ENCODE data around the gene CMIP.
"Not testable (repeated sequence)": the region's sequence is repeated elsewhere in the genome, so short reads cannot be mapped to it uniquely, and the experiment has no call there.

The CMIP gene

DNA sequence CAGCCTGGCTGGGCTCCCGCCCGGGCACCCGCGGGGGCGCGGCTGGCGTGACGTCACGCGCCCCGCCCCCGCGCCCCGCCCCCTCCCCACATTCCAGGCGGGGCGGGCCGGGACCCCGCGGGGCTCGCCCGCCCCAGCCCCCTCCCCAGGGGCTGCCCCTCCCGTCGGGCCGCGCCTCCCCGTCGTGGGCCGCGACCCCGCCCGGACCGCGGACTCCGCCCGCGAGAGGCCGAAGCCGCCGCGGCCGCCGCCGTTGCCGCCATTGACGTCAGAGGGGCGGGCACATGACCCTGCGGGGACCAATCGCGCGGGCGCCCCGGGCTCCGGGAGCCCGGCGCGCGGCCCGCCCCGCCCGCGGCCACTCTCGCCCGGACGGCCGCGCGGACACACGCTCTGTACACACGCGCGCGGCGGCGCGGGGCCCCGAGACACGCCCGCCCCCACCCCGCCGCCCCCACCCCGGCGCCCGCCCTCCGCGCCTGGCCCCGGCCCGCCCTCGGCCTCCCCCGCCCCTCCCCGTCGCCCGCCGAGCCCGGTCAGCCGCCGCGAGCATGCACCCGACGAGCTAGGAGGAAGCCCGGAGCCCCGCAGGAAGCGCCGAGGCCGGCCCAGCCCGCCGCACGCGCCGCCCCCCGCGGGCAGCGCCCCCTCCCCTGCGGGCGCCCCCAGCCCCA is at the start of gene CMIP:
Gene CMIP, plus strand, starts transcription at position 361 of the 674 bp plus-strand sequence.
- Mint-ChIP-seq H3K27ac (peak within 1 kb of the TSS; percentile 90), H3K9me3 (no peaks in the 10 kb centered on the region), H3K27me3 (peaks cover 38% of the 10 kb centered on the region), H3K4me1 (peaks cover 33% of the 10 kb centered on the region), H3K36me3 (peaks cover 9% of the 10 kb centered on the region), H3K4me3 (peak within 1 kb of the TSS; percentile 85)
- CTCF ChIA-PET = no interaction called here
- DNase-seq = peak; percentile 85

DNA sequence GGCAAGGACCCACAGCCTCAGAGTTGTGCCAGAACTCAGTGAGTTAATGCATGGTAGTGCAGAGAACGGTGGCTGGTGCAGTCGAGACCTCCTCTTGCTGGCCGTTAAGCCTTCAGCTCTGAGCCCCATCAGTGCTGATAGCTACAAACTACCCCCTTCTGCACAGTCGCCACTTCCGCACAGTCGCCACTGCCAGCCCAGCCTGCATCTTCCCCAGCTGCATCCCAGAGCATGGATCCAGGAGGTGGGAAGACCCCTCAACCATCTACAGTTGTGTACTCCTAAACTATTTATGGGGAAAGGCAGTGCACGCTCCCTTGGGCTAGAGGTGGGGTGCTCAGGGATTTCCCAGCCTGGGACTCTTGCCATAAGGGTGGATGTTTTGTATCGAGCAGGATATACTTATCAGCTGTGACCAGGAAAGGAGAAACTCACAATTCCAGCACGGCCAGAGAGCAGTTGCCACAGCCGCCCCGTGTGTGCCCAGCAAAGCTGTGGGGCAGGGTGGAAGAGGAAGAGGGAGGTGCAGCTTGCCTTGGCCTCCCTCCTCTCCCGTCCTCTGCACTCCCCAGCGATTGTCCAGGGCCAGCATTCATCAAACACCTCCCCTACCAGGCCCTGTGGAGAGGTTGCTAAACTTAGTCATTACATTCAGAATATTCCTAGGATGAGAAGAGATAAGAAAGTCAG is 49.5 kb upstream of the CMIP start:
- H3K4me1 Mint-ChIP-seq = no peaks in the 10 kb centered on the region
- no peak overlapping the region for H3K27ac Mint-ChIP-seq
- CTCF ChIA-PET = interaction anchor here (1.1 to 2.0 kb wide), 2 partner anchors 9 to 27 kb away, joined by 3 to 6 read pairs; no protein-coding TSS in a partner anchor
- no peaks in the 10 kb centered on the region for H3K9me3 Mint-ChIP-seq
- no peak overlapping the region for H3K4me3 Mint-ChIP-seq
- DNase-seq = no peak
- no peaks in the 10 kb centered on the region for H3K27me3 Mint-ChIP-seq
- H3K36me3 Mint-ChIP-seq = no peaks in the 10 kb centered on the region

DNA sequence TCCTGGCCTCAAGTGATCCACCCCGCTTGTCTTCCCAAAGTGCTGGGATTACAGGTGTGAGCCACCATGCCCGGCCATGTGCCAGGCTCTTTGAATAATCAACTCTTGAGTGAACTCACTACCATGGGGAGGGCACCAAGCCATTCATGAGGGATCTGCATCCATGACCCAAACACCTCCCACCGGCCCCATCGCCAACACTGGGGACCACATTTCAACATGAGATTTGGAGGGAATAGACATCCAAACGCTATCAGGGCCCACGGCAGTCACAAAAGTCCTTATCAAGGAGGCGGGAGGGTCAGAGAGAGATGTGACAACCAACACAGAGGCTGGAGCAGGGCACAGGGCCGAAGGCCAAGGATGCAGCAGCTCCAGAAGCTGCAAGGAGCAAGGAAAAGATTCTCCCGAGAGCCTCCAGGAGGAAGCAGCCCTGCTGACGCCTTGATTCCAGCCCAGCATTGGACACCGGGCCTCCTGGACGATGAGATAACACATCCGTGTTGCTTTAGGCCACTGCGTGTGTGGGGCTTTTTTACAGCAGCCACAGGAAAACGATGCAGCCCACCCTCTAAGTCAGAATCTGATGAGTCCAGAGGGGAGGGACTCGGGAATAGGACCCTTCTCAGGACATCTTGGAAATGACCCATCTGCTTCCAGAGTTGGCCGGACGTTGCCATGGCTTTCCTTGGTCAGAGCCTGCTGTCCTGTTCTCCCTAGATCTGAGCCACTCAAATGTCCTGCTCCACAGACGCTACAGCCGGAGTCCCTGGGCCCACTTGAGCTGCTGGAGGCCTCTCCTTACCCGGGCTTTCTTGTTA is 47.3 kb upstream of the CMIP start:
- Mint-ChIP-seq H3K4me3 (no peak overlapping the region), H3K4me1 (no peaks in the 10 kb centered on the region), H3K27ac (no peak overlapping the region), H3K36me3 (no peaks in the 10 kb centered on the region), H3K9me3 (no peaks in the 10 kb centered on the region), H3K27me3 (peaks cover 9% of the 10 kb centered on the region)
- no peak for DNase-seq
- CTCF ChIA-PET = no interaction called here

DNA sequence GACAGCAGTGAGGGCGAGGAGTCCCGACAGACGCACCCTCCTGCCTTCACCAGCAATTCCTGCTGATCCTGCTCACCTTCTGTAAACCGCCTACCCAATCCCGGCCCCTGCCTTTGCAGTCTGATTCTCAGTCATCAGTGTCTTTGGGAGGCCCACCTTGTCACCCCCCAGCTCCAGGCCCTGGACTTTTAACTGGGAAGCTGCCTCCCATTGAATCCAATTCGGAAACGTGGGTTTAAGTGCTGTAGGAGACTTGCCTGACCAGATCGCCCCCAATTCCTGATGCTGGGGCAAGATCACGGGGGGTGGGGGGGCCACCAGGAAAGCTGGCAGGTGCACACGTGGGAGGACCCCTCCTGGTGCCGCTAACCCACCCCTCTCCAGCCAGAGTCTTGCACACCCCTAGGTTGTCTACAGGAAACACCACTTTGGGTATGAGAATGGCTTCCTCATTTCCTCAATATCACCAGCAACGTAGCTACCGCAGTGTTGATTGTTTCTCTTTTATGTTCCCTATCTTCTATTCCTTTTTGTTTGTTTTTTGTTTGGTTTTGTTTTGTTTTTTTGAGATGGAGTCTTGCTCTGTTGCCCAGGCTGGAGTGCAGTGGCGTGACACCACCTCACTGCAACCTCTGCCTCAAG is 46.6 kb upstream of the CMIP start:
- Mint-ChIP-seq H3K4me1 (no peaks in the 10 kb centered on the region), H3K4me3 (no peak overlapping the region), H3K9me3 (no peaks in the 10 kb centered on the region), H3K27me3 (peaks cover 9% of the 10 kb centered on the region), H3K36me3 (no peaks in the 10 kb centered on the region), H3K27ac (no peak overlapping the region)
- DNase-seq = no peak
- CTCF ChIA-PET = no interaction called here

DNA sequence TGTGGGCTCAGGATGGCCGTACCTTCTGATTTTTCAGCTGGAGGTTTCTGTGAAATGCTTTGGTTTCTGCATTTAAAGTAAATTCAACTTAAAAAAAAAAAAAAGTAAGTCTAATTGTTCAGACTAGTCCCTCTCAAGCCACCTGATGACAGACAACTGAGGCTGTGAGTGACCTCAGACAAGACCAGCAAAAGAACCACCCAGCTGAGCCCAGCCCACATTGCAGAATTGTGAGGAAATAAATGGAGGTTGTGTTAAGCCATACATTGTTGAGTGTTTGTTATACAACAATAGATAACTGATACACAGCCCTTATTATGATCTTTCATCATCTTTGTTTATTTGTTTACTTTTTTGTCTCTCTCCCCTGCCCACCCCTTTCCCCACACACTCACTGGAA is 44.7 kb upstream of the CMIP start:
- no peak overlapping the region for H3K4me3 Mint-ChIP-seq

DNA sequence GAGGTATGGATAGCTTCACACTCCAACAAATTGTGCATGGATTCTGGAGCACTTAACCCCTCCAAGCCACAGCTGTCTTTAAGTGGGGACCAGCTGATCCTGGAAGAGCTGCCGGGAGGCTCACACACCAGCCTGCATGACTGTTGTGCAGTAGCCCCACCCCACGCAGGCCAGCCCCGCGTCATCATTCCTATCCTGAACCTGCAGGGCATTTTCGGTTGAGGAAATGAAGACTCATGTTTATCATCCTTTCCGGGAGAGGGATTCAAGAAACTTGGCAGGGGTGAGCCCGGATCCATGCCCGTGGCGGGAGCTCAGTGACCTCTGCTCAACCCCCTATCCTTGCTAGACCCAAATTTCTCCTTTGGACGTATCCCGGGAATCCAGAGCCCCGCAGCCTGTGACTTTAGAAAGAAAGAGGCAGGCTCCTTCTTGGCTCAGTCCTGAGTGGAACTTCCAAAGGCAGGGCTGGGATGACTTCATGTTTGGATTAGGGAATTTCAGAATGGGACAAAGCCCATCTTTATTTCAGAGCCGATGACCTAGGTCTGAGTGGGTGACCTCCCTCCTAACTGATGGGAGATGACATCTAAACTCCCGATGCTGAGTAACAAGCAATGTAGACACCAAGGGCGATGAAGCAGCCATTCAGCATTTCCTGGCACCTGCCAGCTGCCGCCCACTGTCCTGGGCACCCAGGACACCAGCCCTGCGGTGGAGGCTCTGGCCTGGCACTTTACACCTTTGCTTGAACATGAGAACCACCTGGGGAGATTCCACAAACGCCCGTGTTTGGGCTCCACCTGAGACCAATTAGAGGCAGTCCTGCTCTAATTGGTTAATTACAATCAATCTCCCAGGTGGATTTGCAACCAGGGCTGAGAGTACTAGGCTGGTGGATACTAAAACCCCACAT is 43.3 kb upstream of the CMIP start:
- CTCF ChIA-PET = interaction anchor here (1.1 to 2.3 kb wide), 3 partner anchors 296 to 337 kb away, joined by 3 to 9 read pairs (median 4); no protein-coding TSS in a partner anchor
- no peak for DNase-seq

More for the DNA sequence above, 44.7 kb upstream of the CMIP start:
- no peaks in the 10 kb centered on the region for H3K36me3 Mint-ChIP-seq
- CTCF ChIA-PET = interaction anchor here (0.6 to 2.3 kb wide), 4 partner anchors 126 to 338 kb away, joined by 3 to 9 read pairs (median 4); no protein-coding TSS in a partner anchor
- no peak for DNase-seq
- no peaks in the 10 kb centered on the region for H3K9me3 Mint-ChIP-seq
- no peak overlapping the region for H3K27ac Mint-ChIP-seq
- H3K27me3 Mint-ChIP-seq = peaks cover 13% of the 10 kb centered on the region
- peaks cover 3% of the 10 kb centered on the region for H3K4me1 Mint-ChIP-seq

DNA sequence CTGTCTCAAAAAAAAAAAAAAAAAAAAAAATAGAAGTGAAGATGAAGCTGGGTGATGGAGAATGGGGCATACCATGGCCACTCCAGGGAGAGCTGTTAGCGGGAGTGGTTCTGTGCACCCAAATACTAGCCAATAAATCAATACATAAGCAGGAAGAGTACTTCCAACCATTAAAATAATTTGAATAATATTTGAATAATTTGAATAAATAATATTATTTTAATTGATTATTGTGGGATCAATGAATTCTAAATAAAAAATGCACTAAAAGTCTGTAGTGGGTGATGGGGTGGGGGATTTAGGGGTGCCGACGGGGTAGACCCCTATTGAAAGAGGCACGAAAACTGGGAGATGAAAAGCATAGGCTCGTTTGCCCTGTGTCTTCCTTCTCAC is 41.4 kb upstream of the CMIP start:
- Mint-ChIP-seq H3K4me3 (no peak overlapping the region), H3K27me3 (peaks cover 21% of the 10 kb centered on the region), H3K4me1 (peaks cover 3% of the 10 kb centered on the region), H3K27ac (no peak overlapping the region), H3K36me3 (no peaks in the 10 kb centered on the region), H3K9me3 (no peaks in the 10 kb centered on the region)
- CTCF ChIA-PET = interaction anchor here (0.7 to 3.7 kb wide), 9 partner anchors 14 to 470 kb away, joined by 3 to 30 read pairs (median 4); no protein-coding TSS in a partner anchor
- no peak for DNase-seq

More for the DNA sequence above, 43.3 kb upstream of the CMIP start:
- H3K4me3 Mint-ChIP-seq = no peak overlapping the region
- H3K36me3 Mint-ChIP-seq = no peaks in the 10 kb centered on the region
- peaks cover 13% of the 10 kb centered on the region for H3K27me3 Mint-ChIP-seq
- no peaks in the 10 kb centered on the region for H3K9me3 Mint-ChIP-seq
- H3K4me1 Mint-ChIP-seq = peaks cover 3% of the 10 kb centered on the region
- no peak overlapping the region for H3K27ac Mint-ChIP-seq

DNA sequence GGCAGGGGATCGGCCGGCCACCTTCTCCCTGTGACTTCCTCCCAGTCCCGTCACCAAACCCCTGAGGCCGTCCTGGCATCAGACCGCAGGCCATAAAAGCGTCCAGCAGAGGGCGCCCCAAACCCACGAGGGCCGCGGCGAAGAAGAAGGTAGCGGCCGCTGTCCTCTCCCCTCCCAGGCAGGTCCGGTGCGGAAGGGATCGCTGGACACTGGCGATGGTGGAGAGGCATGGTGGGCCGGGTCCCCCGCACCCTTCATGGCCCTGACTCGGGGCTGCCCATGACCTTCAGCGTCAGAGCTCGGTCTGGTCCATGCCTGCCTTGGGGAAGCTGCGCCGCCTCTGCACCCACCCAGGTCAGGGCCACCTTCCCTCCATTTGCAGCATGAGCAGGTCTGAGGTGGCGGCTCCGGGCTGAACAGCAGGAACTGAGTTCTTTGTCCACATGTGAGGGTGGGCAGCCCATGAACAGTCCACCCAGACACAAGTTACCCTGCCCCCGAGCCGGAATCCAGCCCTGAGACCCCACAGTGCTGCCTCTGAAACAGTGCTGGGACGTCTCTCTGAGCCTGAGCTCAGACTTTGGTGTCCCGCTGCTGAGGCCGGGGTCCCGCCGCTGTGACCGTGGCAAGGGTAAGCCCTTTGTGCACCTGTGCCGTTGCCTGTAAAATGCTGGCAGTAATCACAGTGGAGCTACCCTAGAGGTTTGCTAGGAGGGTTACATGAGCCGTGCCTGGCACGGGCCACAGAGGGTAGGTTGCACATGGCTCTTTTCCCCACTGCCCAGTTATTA is 40.8 kb upstream of the CMIP start:
- Mint-ChIP-seq H3K36me3 (no peaks in the 10 kb centered on the region), H3K27me3 (peaks cover 27% of the 10 kb centered on the region), H3K9me3 (no peaks in the 10 kb centered on the region), H3K4me3 (no peak overlapping the region), H3K27ac (no peak overlapping the region), H3K4me1 (peaks cover 3% of the 10 kb centered on the region)
- CTCF ChIA-PET = interaction anchor here (0.6 to 3.7 kb wide), 24 partner anchors 9 to 468 kb away, joined by 3 to 30 read pairs (median 4); no protein-coding TSS in a partner anchor
- DNase-seq = peak; percentile 86

DNA sequence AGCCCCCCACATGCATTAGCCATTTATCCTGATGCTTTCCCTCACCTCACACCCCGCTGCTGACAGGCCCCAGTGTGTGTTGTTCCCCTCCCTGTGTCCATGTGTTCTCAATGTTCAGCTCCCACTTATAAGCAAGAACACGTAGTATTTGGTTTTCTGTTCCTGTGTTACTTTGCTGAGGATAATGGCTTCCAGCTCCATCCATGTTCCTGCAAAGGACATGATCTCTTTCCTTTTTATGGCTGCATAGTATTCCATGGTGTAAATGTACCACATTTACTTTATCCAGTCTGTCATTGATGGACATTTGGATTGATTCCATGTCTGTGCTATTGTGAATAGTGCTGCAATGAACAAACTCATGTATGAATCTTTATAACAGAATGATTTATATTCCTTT is 39.6 kb upstream of the CMIP start:
- H3K27me3 Mint-ChIP-seq = peaks cover 34% of the 10 kb centered on the region
- H3K4me3 Mint-ChIP-seq, DNase-seq, H3K27ac Mint-ChIP-seq, H3K36me3 Mint-ChIP-seq, H3K9me3 Mint-ChIP-seq, H3K4me1 Mint-ChIP-seq: not testable (repeated sequence)
- CTCF ChIA-PET = interaction anchor here (1.3 to 3.7 kb wide), 10 partner anchors 11 to 325 kb away, joined by 3 to 30 read pairs (median 6); no protein-coding TSS in a partner anchor

DNA sequence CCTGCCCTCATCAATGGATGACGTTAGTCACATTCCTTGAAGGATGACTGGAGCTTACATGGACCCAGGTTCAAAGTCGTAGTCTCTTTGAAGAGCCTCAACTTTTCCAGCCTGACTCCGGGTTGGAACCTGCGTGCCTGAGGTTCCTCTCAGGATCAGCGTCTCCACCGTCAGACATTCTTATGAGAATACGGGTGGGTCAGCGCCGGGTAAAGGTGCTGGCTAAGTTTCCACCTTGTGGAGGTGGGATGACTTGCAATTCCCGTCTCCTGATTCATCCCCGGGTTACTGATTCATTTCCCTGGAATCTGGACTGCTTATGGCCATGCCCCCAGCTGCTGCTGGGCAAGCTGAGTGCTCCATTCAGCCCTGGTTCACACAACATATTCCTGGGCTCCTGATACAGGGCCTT is 38.9 kb upstream of the CMIP start:
- DNase-seq = no peak
- peaks cover 3% of the 10 kb centered on the region for H3K4me1 Mint-ChIP-seq
- H3K9me3 Mint-ChIP-seq = no peaks in the 10 kb centered on the region
- H3K27ac Mint-ChIP-seq = no peak overlapping the region
- H3K27me3 Mint-ChIP-seq = peaks cover 35% of the 10 kb centered on the region
- no peak overlapping the region for H3K4me3 Mint-ChIP-seq
- no peaks in the 10 kb centered on the region for H3K36me3 Mint-ChIP-seq
- CTCF ChIA-PET = interaction anchor here (1.4 kb wide), 1 partner anchor 292 kb away, joined by 4 read pairs; no protein-coding TSS in a partner anchor

DNA sequence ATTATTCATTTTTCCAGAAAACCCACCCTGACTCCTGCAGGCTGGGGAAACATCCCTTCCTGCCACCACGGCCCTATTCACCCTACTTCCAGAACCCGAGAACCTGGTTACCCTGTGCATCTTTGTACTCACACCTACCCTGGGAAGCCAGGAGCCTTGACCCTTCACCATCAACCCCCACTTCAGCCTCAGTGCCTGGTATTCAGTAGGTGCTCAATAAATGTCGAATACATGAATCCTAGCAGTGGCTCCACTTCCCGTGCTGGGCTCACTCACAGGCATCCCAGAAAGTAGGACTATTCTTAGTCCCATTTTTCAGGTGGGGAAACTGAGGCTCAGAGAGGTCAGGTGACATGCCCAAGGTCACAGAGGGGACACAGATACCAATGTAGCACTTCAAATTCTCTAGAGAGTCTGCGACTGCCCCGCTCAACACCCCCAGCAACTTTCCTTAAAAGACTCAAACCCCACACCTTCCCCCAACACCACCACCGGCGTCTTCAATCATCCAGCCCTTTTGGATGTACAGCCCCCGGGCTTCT is 36.1 kb upstream of the CMIP start:
- CTCF ChIA-PET = no interaction called here
- Mint-ChIP-seq H3K36me3 (no peaks in the 10 kb centered on the region), H3K4me3 (no peak overlapping the region), H3K27me3 (peaks cover 36% of the 10 kb centered on the region), H3K9me3 (no peaks in the 10 kb centered on the region), H3K27ac (no peak overlapping the region), H3K4me1 (peaks cover under 1% of the 10 kb centered on the region)
- DNase-seq = no peak

DNA sequence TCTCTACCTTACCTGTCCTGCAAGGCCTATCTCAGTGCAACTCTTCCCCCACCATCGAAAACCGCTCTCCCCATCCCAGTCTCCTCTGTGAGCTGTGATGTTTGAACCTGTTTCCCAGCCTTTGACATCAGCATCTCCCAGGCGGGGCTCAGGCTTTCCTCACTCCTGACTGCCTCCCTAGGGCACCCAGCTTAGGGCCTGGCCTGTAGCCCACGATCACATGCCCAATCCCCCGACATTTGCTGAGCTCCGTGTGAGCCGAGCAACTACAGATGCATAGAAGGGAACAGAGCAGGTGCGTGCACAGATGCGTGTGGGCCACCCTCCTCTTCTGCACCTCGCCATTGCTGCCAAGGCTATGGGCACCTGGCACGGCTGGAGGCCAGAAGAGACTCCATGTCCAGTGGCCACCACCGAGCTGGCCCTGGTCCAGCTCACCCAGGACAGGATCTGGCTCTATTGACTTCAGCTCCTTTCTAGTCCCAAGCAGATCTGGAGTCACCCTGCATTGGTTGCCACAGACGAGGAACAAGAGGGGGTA is 35.5 kb upstream of the CMIP start:
- H3K36me3 Mint-ChIP-seq = no peaks in the 10 kb centered on the region

More for the DNA sequence above, 35.5 kb upstream of the CMIP start:
- H3K4me1 Mint-ChIP-seq = no peaks in the 10 kb centered on the region
- CTCF ChIA-PET = no interaction called here
- H3K4me3 Mint-ChIP-seq = no peak overlapping the region
- H3K9me3 Mint-ChIP-seq = no peaks in the 10 kb centered on the region
- H3K27me3 Mint-ChIP-seq = peaks cover 39% of the 10 kb centered on the region
- DNase-seq = no peak
- H3K27ac Mint-ChIP-seq = no peak overlapping the region
